ENCODE results near the gene HS6ST3.
A peak's percentile ranks its signal among the peaks of the same experiment; 100 is the strongest.

HS6ST3 gene

GRCh38 chr13:96806746-96807145 lies 716.8 kb downstream of the HS6ST3 start:
- no peak for DNase-seq

- no peak for DNase-seq
These were observed 719.6 kb downstream of the HS6ST3 start for GRCh38 chr13:96809366-96810096.

GRCh38 chr13:96810104-96810503 lies 720.2 kb downstream of the HS6ST3 start:
- no peak for DNase-seq

- DNase-seq, result no peak
These were observed 721.1 kb downstream of the HS6ST3 start for GRCh38 chr13:96811049-96811448.

- DNase-seq, result no peak
These were observed 726.4 kb downstream of the HS6ST3 start for GRCh38 chr13:96816261-96816660.

- no peak for DNase-seq
These were observed 727.0 kb downstream of the HS6ST3 start for GRCh38 chr13:96816874-96817273.

- no peak for DNase-seq
These were observed 727.5 kb downstream of the HS6ST3 start for GRCh38 chr13:96817336-96817941.

GRCh38 chr13:96819375-96819774 lies 729.5 kb downstream of the HS6ST3 start:
- no peak for DNase-seq

GRCh38 chr13:96821381-96821780 lies 731.5 kb downstream of the HS6ST3 start:
- DNase-seq, result no peak

- DNase-seq, result no peak
These were observed 732.1 kb downstream of the HS6ST3 start for GRCh38 chr13:96821971-96822370.

- DNase-seq, result no peak
These were observed 733.0 kb downstream of the HS6ST3 start for GRCh38 chr13:96822895-96823294.

GRCh38 chr13:96824140-96824539 lies 734.2 kb downstream of the HS6ST3 start:
- DNase-seq, result peak; percentile 23

- no peak for DNase-seq
These were observed 735.7 kb downstream of the HS6ST3 start for GRCh38 chr13:96825653-96826052.

GRCh38 chr13:96834626-96835025 lies 744.7 kb downstream of the HS6ST3 start:
- no peak for DNase-seq

- DNase-seq, result no peak
These were observed 745.6 kb downstream of the HS6ST3 start for GRCh38 chr13:96835546-96835945.

GRCh38 chr13:96836733-96837132 lies 746.8 kb downstream of the HS6ST3 start:
- DNase-seq, result no peak

- no peak for DNase-seq
These were observed 747.9 kb downstream of the HS6ST3 start for GRCh38 chr13:96837809-96838208.

- DNase-seq, result no peak
These were observed 754.3 kb downstream of the HS6ST3 start for GRCh38 chr13:96844195-96844594.

GRCh38 chr13:96844616-96845015 lies 754.7 kb downstream of the HS6ST3 start:
- DNase-seq, result no peak

GRCh38 chr13:96848286-96848685 lies 758.4 kb downstream of the HS6ST3 start:
- DNase-seq, result no peak

- DNase-seq, result no peak
These were observed 759.2 kb downstream of the HS6ST3 start for GRCh38 chr13:96849091-96849490.

GRCh38 chr13:96850538-96851145 lies 760.7 kb downstream of the HS6ST3 start:
- no peak for DNase-seq

GRCh38 chr13:96851856-96852445 lies 762.0 kb downstream of the HS6ST3 start:
- DNase-seq, result no peak
